Measurements from ENCODE around the gene CEMIP.

DNA sequence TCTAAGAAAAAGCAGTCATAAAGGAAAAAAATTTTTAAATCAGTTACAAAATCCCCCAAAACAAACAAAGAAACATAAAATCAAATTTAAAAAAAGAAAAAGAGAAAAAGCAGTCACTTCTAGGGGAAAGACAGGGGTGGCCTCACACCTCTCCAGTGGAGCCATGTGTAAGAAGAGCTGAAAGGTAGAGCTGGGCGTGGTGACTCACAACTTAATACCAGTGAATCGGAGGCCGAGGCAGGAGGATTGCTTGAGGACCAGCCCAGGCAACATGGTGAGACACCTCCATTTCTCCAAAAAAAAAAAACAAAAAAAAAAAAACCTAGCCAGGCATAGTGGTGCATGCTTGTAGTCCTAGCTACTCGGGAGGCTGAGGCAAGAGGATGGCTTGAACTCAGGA is 195.7 kb downstream of the CEMIP start:
- TF ChIP-seq, protein P1, sequence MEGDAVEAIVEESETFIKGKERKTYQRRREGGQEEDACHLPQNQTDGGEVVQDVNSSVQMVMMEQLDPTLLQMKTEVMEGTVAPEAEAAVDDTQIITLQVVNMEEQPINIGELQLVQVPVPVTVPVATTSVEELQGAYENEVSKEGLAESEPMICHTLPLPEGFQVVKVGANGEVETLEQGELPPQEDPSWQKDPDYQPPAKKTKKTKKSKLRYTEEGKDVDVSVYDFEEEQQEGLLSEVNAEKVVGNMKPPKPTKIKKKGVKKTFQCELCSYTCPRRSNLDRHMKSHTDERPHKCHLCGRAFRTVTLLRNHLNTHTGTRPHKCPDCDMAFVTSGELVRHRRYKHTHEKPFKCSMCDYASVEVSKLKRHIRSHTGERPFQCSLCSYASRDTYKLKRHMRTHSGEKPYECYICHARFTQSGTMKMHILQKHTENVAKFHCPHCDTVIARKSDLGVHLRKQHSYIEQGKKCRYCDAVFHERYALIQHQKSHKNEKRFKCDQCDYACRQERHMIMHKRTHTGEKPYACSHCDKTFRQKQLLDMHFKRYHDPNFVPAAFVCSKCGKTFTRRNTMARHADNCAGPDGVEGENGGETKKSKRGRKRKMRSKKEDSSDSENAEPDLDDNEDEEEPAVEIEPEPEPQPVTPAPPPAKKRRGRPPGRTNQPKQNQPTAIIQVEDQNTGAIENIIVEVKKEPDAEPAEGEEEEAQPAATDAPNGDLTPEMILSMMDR (IDR thresholded peaks at IDR 0.05; ENCODE audit: insufficient read depth, low read depth, low read length) = no peak
- TF ChIP-seq EZH2 (IDR thresholded peaks at IDR 0.05; ENCODE audit: insufficient read depth, low read length) = no peak
